ENCODE measurements around the gene POP5. TPM values are rescaled to one million over a fixed set of nuclear protein-coding genes. Genes with fewer than 3 reads are reported as not detected.

Gene POP5
- total and polyA plus RNA-seq, 7 donors = 9.8 to 30.4 (median 19.4) TPM

- intact Hi-C loops (cut with DNase I) = no loop called here
- Histone ChIP-seq H3K36me3 (ENCODE audit: insufficient read depth in 1 of 2, low read depth in 1 of 2) (peaks cover 0 to 26% of the 10 kb centered on the region in 2 donors), H3K27me3 (ENCODE audit: insufficient read depth in 3 of 3, low read length in 2 of 3) (no peaks in the 10 kb centered on the region), H3K27ac (peak overlapping the region; percentile 98), H3K4me3 (peak overlapping the region; percentile 96), H3K9me3 (no peaks in the 10 kb centered on the region), H3K4me1 (peaks cover 58% of the 10 kb centered on the region)
- ATAC-seq = no peak
- TF ChIP-seq, protein P1, sequence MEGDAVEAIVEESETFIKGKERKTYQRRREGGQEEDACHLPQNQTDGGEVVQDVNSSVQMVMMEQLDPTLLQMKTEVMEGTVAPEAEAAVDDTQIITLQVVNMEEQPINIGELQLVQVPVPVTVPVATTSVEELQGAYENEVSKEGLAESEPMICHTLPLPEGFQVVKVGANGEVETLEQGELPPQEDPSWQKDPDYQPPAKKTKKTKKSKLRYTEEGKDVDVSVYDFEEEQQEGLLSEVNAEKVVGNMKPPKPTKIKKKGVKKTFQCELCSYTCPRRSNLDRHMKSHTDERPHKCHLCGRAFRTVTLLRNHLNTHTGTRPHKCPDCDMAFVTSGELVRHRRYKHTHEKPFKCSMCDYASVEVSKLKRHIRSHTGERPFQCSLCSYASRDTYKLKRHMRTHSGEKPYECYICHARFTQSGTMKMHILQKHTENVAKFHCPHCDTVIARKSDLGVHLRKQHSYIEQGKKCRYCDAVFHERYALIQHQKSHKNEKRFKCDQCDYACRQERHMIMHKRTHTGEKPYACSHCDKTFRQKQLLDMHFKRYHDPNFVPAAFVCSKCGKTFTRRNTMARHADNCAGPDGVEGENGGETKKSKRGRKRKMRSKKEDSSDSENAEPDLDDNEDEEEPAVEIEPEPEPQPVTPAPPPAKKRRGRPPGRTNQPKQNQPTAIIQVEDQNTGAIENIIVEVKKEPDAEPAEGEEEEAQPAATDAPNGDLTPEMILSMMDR (IDR thresholded peaks at IDR 0.05) = no peak
- 21 to 29% (median 21%) methylated on average over 4 of the region's 4 CpGs for WGBS, 3 donors
- no peak for DNase-seq
These were observed 43.4 kb downstream of the POP5 start for GRCh38 chr12:120537856-120538220.

- no peaks in the 10 kb centered on the region for H3K27me3 ChIP-seq (ENCODE audit: insufficient read depth in 3 of 3, low read length in 2 of 3)
- H3K9me3 ChIP-seq = no peaks in the 10 kb centered on the region
- H3K4me1 ChIP-seq = peaks cover 44% of the 10 kb centered on the region
- H3K36me3 ChIP-seq (ENCODE audit: insufficient read depth in 1 of 2, low read depth in 1 of 2) = peaks cover 0 to 12% of the 10 kb centered on the region in 2 donors
- intact Hi-C loops (cut with DNase I) = no loop called here
- peak overlapping the region; percentile 98 for H3K27ac ChIP-seq
- TF ChIP-seq, protein P1 (IDR thresholded peaks at IDR 0.05) = no peak
- 27 to 42% (median 28%) methylated on average over 13 of the region's 13 CpGs for WGBS, 3 donors
- H3K4me3 ChIP-seq = peak overlapping the region; percentile 96
- no peak for DNase-seq
- no peak for ATAC-seq
These were observed 45.0 kb downstream of the POP5 start for GRCh38 chr12:120536064-120536791.

DNA sequence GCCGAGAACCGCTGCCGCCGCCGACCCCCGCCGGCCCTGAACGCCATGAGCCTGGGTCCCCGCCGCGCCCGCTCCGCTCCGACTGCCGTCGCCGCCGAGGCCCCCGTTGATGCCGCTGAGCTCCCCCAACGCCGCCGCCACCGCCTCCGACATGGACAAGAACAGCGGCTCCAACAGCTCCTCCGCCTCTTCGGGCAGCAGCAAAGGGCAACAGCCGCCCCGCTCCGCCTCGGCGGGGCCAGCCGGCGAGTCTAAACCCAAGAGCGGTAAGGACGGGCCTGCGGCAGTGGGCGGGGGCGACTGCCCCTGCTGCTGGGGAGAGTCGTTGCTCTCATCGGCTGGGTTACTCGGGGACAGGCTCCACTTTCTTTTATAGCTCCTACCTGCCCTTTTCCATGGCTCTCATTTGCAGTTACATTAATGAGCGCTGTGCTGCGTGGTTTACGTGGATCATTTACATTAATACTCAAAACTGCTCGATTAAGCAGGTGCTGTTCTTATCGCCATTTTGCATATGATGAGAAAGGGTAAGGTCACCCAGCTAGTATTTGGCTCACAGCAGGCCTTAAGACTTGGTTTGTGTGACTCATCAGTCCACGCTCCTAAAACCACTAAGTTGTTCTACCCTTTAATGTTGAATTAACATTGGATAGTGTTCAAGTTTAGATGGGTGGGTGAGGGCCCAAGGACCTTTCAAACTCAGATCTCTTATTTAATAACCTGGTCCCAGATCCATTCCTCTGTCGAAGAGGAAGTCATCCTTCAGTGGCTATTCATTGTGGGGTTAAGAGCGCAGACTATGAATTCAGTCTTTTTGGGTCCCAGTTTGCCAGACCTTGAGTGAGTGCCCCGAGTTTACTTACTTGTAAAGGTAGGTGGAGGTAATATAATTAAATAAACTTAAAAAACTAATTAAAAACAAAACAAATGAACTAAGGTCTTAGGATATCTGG is 46.2 kb downstream of the POP5 start:
- no peaks in the 10 kb centered on the region for H3K27me3 ChIP-seq (ENCODE audit: insufficient read depth in 3 of 3, low read length in 2 of 3)
- peak overlapping the region; percentile 96 for H3K4me3 ChIP-seq
- DNase-seq (peak; percentile 28 to 63), ATAC-seq (peak; percentile 49 to 66 (median 60))
- H3K36me3 ChIP-seq (ENCODE audit: insufficient read depth in 1 of 2, low read depth in 1 of 2) = peaks cover 0 to 12% of the 10 kb centered on the region in 2 donors
- H3K4me1 ChIP-seq = peaks cover 32% of the 10 kb centered on the region
- no peaks in the 10 kb centered on the region for H3K9me3 ChIP-seq
- H3K27ac ChIP-seq = peak overlapping the region; percentile 98
- intact Hi-C loops (cut with DNase I) = loop anchor here in 1 of 2 donors (2.0 kb wide), 1 partner anchor 20 kb away; no protein-coding TSS in a partner anchor
- TF ChIP-seq, protein P1 (IDR thresholded peaks at IDR 0.05) = peak; percentile 4
- 1% methylated on average over 36 to 52 of the region's 52 CpGs for WGBS, 3 donors

GRCh38 chr12:120534203-120534702 is 46.9 kb downstream of the POP5 start, which contains the start of gene RNF10:
Gene RNF10, plus strand, starts transcription at chr12:120534356. Its CDS starts 456 bp downstream, at chr12:120534812.
- Histone ChIP-seq H3K27me3 (ENCODE audit: insufficient read depth in 3 of 3, low read length in 2 of 3) (no peaks in the 10 kb centered on the region), H3K4me1 (peaks cover 25% of the 10 kb centered on the region), H3K4me3 (peak within 1 kb of the TSS; percentile 96), H3K36me3 (ENCODE audit: insufficient read depth in 1 of 2, low read depth in 1 of 2) (peaks cover 0 to 12% of the 10 kb centered on the region in 2 donors), H3K27ac (peak within 1 kb of the TSS; percentile 98), H3K9me3 (no peaks in the 10 kb centered on the region)
- WGBS, 3 donors = 0% methylated on average over 29 to 43 of the region's 43 CpGs
- intact Hi-C loops (cut with DNase I) = loop anchor here in 1 of 2 donors (2.0 kb wide), 1 partner anchor 21 kb away; no protein-coding TSS in a partner anchor
- TF ChIP-seq, protein P1 (IDR thresholded peaks at IDR 0.05) = no peak
- DNase-seq (peak; percentile 61 to 87), ATAC-seq (peak; percentile 69 to 72 (median 71))

All from psoas muscle (tissue), 8 donors.